B cell (primary cell): ENCODE data around the gene CDCA8. TPM values are rescaled to one million over a fixed set of nuclear protein-coding genes. Genes with fewer than 3 reads are reported as not detected.

Source experiments
- ATAC-seq: fragments of 200-7000 bp; cut with Tn5 transposase; one replicate; pipeline ENCODE4 v1.10.0; 2021; ENCODE audit warnings: low read depth, mild to moderate bottlenecking, moderate number of reproducible peaks, moderate library complexity
- CTCF ChIA-PET: fragments of 350-600 bp; sonication (Branson Sonifier 250); formaldehyde crosslinking; loops from one replicate; lab custom pipeline; 2021; ENCODE audit warnings: antibody characterized with exemption, inconsistent platforms; lab: Charles Lee
- POLR2A ChIA-PET: fragments of 350-600 bp; sonication (Branson Sonifier 250); formaldehyde crosslinking; loops from one replicate; lab custom pipeline; 2021; ENCODE audit warnings: antibody characterized with exemption; lab: Charles Lee
- DNase-seq: peaks from one replicate; pipeline ENCODE4 v3.0.0; 2013
- H2AFZ ChIP-seq: 2 replicates; pipeline ENCODE4 v1.6.1; 2012; ENCODE audit warnings: mild to moderate bottlenecking, low read depth, low read length; ENCODE audit not compliant: insufficient read depth, poor library complexity, severe bottlenecking
- H3K27ac ChIP-seq, 2 donors: 1 replicate in 1 of 2; 2 replicates in 1 of 2; pipeline ENCODE4 v1.5.1; 2012 to 2013; ENCODE audit warnings: low read length in 2 of 2, mild to moderate bottlenecking in 2 of 2, moderate library complexity in 1 of 2
- H3K27me3 ChIP-seq, 4 experiments: fragments of 200-600 bp in 1 of 4; sonication (generic) in 1 of 4; replicated peaks in 1 of 4; 1 replicate in 2 of 4; 2 replicates in 2 of 4; pipeline versions ENCODE4 v1.6.1 to v1.7.0; 2013 to 2016; ENCODE audit warnings: low read length in 3 of 4, mild to moderate bottlenecking in 2 of 4, mixed read lengths in 1 of 4, moderate library complexity in 1 of 4; ENCODE audit not compliant: insufficient read depth in 4 of 4, control insufficient read depth in 3 of 4; ENCODE audit errors: control extremely low read depth in 1 of 4
- H3K36me3 ChIP-seq, 2 experiments: replicated peaks in 1 of 2; 1 replicate in 1 of 2; 2 replicates in 1 of 2; pipeline versions ENCODE4 v1.6.1 to v1.7.1; 2013; ENCODE audit warnings: low read length in 1 of 2; ENCODE audit not compliant: insufficient read depth in 2 of 2, control insufficient read depth in 1 of 2; ENCODE audit errors: control extremely low read depth in 1 of 2, extremely low read depth in 1 of 2
- H3K4me1 ChIP-seq, 2 donors: fragments of 200-600 bp in 1 of 2; sonication (generic) in 1 of 2; 1 replicate in 1 of 2; 2 replicates in 1 of 2; pipeline versions ENCODE4 v1.5.1 to v1.6.1; 2013 to 2017; ENCODE audit warnings: low read length in 2 of 2; ENCODE audit not compliant: control insufficient read depth in 2 of 2, insufficient read depth in 2 of 2
- H3K4me2 ChIP-seq: replicated peaks from 2 replicates; pipeline ENCODE3; 2012; ENCODE audit warnings: mild to moderate bottlenecking, low read depth, low read length; ENCODE audit not compliant: poor library complexity, severe bottlenecking
- H3K4me3 ChIP-seq, 5 experiments: fragments of 200-600 bp in 1 of 5; sonication (generic) in 1 of 5; 1 replicate in 3 of 5; 2 replicates in 2 of 5; pipeline versions ENCODE4 v1.5.1 to v1.7.0; 2011 to 2016; ENCODE audit warnings: low read length in 4 of 5, mild to moderate bottlenecking in 4 of 5, low read depth in 2 of 5, control low read depth in 1 of 5, moderate library complexity in 1 of 5; ENCODE audit not compliant: insufficient read depth in 1 of 5; ENCODE audit errors: control extremely low read depth in 1 of 5, extremely low read depth in 1 of 5
- H3K79me2 ChIP-seq: fragments of 200-600 bp; sonication (generic); one replicate; pipeline ENCODE4 v1.6.0; 2016; ENCODE audit warnings: low read length; ENCODE audit not compliant: control insufficient read depth, insufficient read depth
- H3K9ac ChIP-seq: fragments of 200-600 bp; sonication (generic); 2 replicates; pipeline ENCODE4 v1.6.1; 2017; ENCODE audit warnings: mild to moderate bottlenecking, low read length, moderate library complexity
- H3K9me3 ChIP-seq, 3 donors: one replicate each; pipeline versions ENCODE4 v1.6.1 to v1.7.1; 2013; ENCODE audit warnings: low read length in 2 of 3; ENCODE audit not compliant: control insufficient read depth in 2 of 3, insufficient read depth in 1 of 3; ENCODE audit errors: control extremely low read depth in 1 of 3
- H4K20me1 ChIP-seq: 2 replicates; pipeline ENCODE4 v1.6.0; 2012; ENCODE audit warnings: mild to moderate bottlenecking, low read length; ENCODE audit not compliant: insufficient read depth, control insufficient read depth, poor library complexity, severe bottlenecking
- H3K27ac Mint-ChIP-seq: one replicate; pipeline ENCODE4 v1.8.0; 2021; ENCODE audit warnings: mixed read lengths
- H3K27me3 Mint-ChIP-seq: one replicate; pipeline ENCODE4 v1.8.0; 2021; ENCODE audit warnings: mixed read lengths
- H3K4me1 Mint-ChIP-seq: one replicate; pipeline ENCODE4 v1.8.0; 2021; ENCODE audit warnings: mixed read lengths
- H3K4me3 Mint-ChIP-seq: one replicate; pipeline ENCODE4 v1.8.0; 2021; ENCODE audit warnings: mixed read lengths
- H3K9me3 Mint-ChIP-seq: one replicate; pipeline ENCODE4 v1.8.0; 2022; ENCODE audit warnings: mixed read lengths; ENCODE audit not compliant: insufficient read depth
- CTCF ChIP-seq: fragments of 200-600 bp; IDR thresholded peaks from one replicate; pipeline ENCODE4 v1.8.0; 2022; ENCODE audit warnings: antibody characterized with exemption, mild to moderate bottlenecking
- EZH2 ChIP-seq: IDR thresholded peaks from 2 replicates; pipeline ENCODE4 v1.6.1; 2012; ENCODE audit warnings: borderline replicate concordance, low read depth, mild to moderate bottlenecking, moderate library complexity, low read length; ENCODE audit not compliant: insufficient read depth, poor library complexity, severe bottlenecking
- WGBS: methylation state at CpG from one replicate; pipeline ENCODE4 v1.1.5; 2013; ENCODE audit warnings: missing lambda C conversion rate; ENCODE audit not compliant: insufficient coverage; 5-methylcytosine and 5-hydroxymethylcytosine counted together
- intact Hi-C: fragments of 100-400 bp; cut with micrococcal nuclease; formaldehyde crosslinking; loops from one replicate; pipeline ENCODE4 v1.10.0; 2022
- polyA plus RNA-seq: library from polyadenylated mRNA; depleted of rRNA; stranded (reverse); fragments of >200 nt; gene quantifications from 2 replicates; pipeline ENCODE4 v1.2.3, GENCODE V29; 2012
- total RNA-seq, 2 donors: library from RNA; stranded (reverse); fragments of 120-200 nt in 1 of 2; gene quantifications; 1 replicate in 1 of 2; 2 replicates in 1 of 2; pipeline versions ENCODE4 v1.2.3 to v1.2.4, GENCODE V29; 2013 to 2022

CDCA8 gene
- total and polyA plus RNA-seq, 2 donors (not counting 1 experiment from before 2014, with no cell fraction given) = 1.3 to 1.6 TPM

GRCh38 chr1:37723390-37724078 lies 31.2 kb downstream of the CDCA8 start:
- TF ChIP-seq EZH2 = no peak
- TF ChIP-seq CTCF = no peak
- H3K27ac ChIP-seq = no peak overlapping the region
- no peaks in the 10 kb centered on the region for H3K9me3 Mint-ChIP-seq
- POLR2A ChIA-PET = no interaction called here
- intact Hi-C loops = no loop called here
- H2AFZ ChIP-seq = no peak overlapping the region
- H3K9me3 ChIP-seq = no peaks in the 10 kb centered on the region
- no peaks in the 10 kb centered on the region for H3K36me3 ChIP-seq
- H3K4me2 ChIP-seq = no peak overlapping the region
- H3K4me3 ChIP-seq = no peak overlapping the region
- no peak overlapping the region for H3K4me3 Mint-ChIP-seq
- H3K27ac Mint-ChIP-seq = no peak overlapping the region
- CTCF ChIA-PET = no interaction called here
- no peak overlapping the region for H3K9ac ChIP-seq
- no peaks in the 10 kb centered on the region for H3K79me2 ChIP-seq
- H3K27me3 Mint-ChIP-seq = peaks cover 31% of the 10 kb centered on the region
- ATAC-seq = no peak
- no peaks in the 10 kb centered on the region for H3K4me1 ChIP-seq
- H3K4me1 Mint-ChIP-seq = no peaks in the 10 kb centered on the region
- no peak for DNase-seq
- 76% methylated on average over 8 of the region's 11 CpGs for WGBS
- peaks cover 0 to 2% (median 0%) of the 10 kb centered on the region in 4 experiments for H3K27me3 ChIP-seq
- no peaks in the 10 kb centered on the region for H4K20me1 ChIP-seq

GRCh38 chr1:37724575-37724974 lies 32.3 kb downstream of the CDCA8 start:
- ATAC-seq (no peak), DNase-seq (no peak)
- no peaks in the 10 kb centered on the region for H3K9me3 ChIP-seq
- H3K4me2 ChIP-seq = no peak overlapping the region
- POLR2A ChIA-PET = no interaction called here
- CTCF ChIA-PET = no interaction called here
- peaks cover 0 to 2% (median 0%) of the 10 kb centered on the region in 4 experiments for H3K27me3 ChIP-seq
- intact Hi-C loops = no loop called here
- no peak overlapping the region for H3K4me3 Mint-ChIP-seq
- no peak overlapping the region for H3K27ac Mint-ChIP-seq
- H3K79me2 ChIP-seq = no peaks in the 10 kb centered on the region
- H3K4me1 ChIP-seq = no peaks in the 10 kb centered on the region
- peaks cover 32% of the 10 kb centered on the region for H3K27me3 Mint-ChIP-seq
- TF ChIP-seq CTCF = no peak
- no peak for TF ChIP-seq EZH2
- H3K4me1 Mint-ChIP-seq = no peaks in the 10 kb centered on the region
- WGBS = 96% methylated on average over 4 of the region's 6 CpGs
- no peaks in the 10 kb centered on the region for H3K36me3 ChIP-seq
- H3K4me3 ChIP-seq = no peak overlapping the region
- H4K20me1 ChIP-seq = no peaks in the 10 kb centered on the region
- H2AFZ ChIP-seq = no peak overlapping the region
- H3K9me3 Mint-ChIP-seq = no peaks in the 10 kb centered on the region
- H3K9ac ChIP-seq = no peak overlapping the region
- H3K27ac ChIP-seq = no peak overlapping the region
